BE2C (cell line): ENCODE data around the gene XXYLT1.
"Not testable (repeated sequence)": the region's sequence is repeated elsewhere in the genome, so short reads cannot be mapped to it uniquely, and the experiment has no call there.

Experiments used
- DNase-seq: peaks from one replicate; pipeline ENCODE4 v3.0.0-alpha.2; 2020
- H3K27me3 ChIP-seq: fragments of 250-450 bp; sonication (Bioruptor Pico); 2 replicates; pipeline ENCODE4 v1.5.1; 2020; ENCODE audit warnings: mild to moderate bottlenecking
- H3K36me3 ChIP-seq: fragments of 250-450 bp; sonication (Bioruptor Pico); 2 replicates; pipeline ENCODE4 v1.5.1; 2020; ENCODE audit warnings: mild to moderate bottlenecking
- H3K4me1 ChIP-seq: fragments of 250-450 bp; sonication (Bioruptor Pico); 2 replicates; pipeline ENCODE4 v1.5.1; 2020
- H3K4me3 ChIP-seq: 2 replicates; pipeline ENCODE4 v1.5.1; 2011; ENCODE audit warnings: low read depth, low read length
- H3K9me3 ChIP-seq: fragments of 250-450 bp; sonication (Bioruptor Pico); 2 replicates; pipeline ENCODE4 v1.5.1; 2020
- TF ChIP-seq, protein P1 (sequence below): IDR thresholded peaks from 2 replicates; pipeline ENCODE4 v1.5.1; 2012; ENCODE audit warnings: mild to moderate bottlenecking, low read depth, low read length

XXYLT1 gene

GRCh38 chr3:195107593-195107992, 163.4 kb downstream of the XXYLT1 start:
- no peaks in the 10 kb centered on the region for H3K27me3 ChIP-seq
- no peak overlapping the region for H3K4me3 ChIP-seq
- TF ChIP-seq, protein P1, sequence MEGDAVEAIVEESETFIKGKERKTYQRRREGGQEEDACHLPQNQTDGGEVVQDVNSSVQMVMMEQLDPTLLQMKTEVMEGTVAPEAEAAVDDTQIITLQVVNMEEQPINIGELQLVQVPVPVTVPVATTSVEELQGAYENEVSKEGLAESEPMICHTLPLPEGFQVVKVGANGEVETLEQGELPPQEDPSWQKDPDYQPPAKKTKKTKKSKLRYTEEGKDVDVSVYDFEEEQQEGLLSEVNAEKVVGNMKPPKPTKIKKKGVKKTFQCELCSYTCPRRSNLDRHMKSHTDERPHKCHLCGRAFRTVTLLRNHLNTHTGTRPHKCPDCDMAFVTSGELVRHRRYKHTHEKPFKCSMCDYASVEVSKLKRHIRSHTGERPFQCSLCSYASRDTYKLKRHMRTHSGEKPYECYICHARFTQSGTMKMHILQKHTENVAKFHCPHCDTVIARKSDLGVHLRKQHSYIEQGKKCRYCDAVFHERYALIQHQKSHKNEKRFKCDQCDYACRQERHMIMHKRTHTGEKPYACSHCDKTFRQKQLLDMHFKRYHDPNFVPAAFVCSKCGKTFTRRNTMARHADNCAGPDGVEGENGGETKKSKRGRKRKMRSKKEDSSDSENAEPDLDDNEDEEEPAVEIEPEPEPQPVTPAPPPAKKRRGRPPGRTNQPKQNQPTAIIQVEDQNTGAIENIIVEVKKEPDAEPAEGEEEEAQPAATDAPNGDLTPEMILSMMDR, result no peak
- DNase-seq, result no peak
- no peaks in the 10 kb centered on the region for H3K9me3 ChIP-seq
- H3K36me3 ChIP-seq, result no peaks in the 10 kb centered on the region
- peaks cover 7% of the 10 kb centered on the region; the same call in 1 of the 2 replicates for H3K4me1 ChIP-seq

- H3K4me3 ChIP-seq, H3K36me3 ChIP-seq, H3K4me1 ChIP-seq, DNase-seq, H3K27me3 ChIP-seq, H3K9me3 ChIP-seq: not testable (repeated sequence)
Observed at GRCh38 chr3:195107031-195107430, 163.9 kb downstream of the XXYLT1 start.

GRCh38 chr3:195106418-195106906, 164.5 kb downstream of the XXYLT1 start:
- TF ChIP-seq, protein P1, result peak; percentile 88
- Histone ChIP-seq H3K9me3 (no peaks in the 10 kb centered on the region), H3K36me3 (no peaks in the 10 kb centered on the region), H3K4me1 (peaks cover 8% of the 10 kb centered on the region), H3K4me3 (peak overlapping the region; percentile 26; the same call in 1 of the 2 replicates), H3K27me3 (no peaks in the 10 kb centered on the region)
- DNase-seq, result peak; percentile 79

DNA sequence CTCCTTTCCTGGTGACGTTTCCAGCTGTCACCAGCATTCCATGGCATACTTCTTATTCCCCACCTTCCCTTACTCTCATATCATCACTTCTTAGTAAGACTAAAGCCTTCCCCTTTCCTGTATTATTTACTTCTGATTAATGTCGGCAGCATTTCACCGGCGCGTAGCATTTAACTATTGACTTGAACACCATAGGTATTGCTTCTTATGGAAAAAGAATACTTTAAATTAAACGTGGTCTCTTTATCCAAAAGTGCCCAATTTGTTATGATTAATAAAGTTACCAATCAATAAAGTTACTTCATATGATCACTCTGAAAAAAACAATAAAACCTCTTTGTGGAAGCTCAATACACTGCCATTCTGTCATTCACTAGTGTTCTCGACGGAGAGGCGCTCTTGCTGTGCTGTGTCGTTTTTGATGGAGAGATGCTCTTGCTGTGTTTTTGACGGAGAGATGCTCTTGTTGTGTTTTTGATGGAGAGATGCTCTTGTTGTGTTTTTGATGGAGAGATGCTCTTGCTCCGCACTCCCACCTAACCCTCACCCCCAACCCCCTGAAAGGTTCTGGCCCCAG, 165.0 kb downstream of the XXYLT1 start:
- TF ChIP-seq, protein P1, result no peak
- Histone ChIP-seq H3K4me3 (peak overlapping the region; percentile 26; the same call in 1 of the 2 replicates), H3K27me3 (no peaks in the 10 kb centered on the region), H3K4me1 (peaks cover 13% of the 10 kb centered on the region), H3K9me3 (no peaks in the 10 kb centered on the region), H3K36me3 (no peaks in the 10 kb centered on the region)
- no peak for DNase-seq

- DNase-seq, result no peak
- H3K27me3 ChIP-seq, result no peaks in the 10 kb centered on the region
- peaks cover 17% of the 10 kb centered on the region for H3K4me1 ChIP-seq
- no peaks in the 10 kb centered on the region for H3K9me3 ChIP-seq
- H3K36me3 ChIP-seq, result no peaks in the 10 kb centered on the region
- TF ChIP-seq, protein P1, result no peak
- no peak overlapping the region for H3K4me3 ChIP-seq
Observed at GRCh38 chr3:195105389-195105788, 165.6 kb downstream of the XXYLT1 start.

DNA sequence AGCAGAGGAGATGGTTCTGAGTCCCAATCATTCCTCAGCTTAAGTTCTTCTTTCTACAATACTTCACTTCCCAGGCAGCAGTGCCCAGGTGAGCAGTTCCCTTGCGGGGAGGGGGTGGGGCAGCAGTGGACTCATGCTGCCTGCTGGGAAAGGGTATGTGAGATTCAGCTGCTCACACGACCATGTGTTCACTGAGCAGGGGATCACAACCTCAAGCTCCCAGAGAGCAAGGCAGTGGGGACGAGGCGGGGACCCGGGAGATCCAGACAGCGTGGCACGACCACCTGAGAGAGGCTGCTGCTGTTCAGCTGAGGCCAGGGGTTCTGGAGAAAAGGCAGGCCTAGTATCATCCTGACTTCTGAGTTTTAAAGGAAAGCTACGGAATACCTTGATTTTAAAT, 166.6 kb downstream of the XXYLT1 start:
- Histone ChIP-seq H3K27me3 (no peaks in the 10 kb centered on the region), H3K36me3 (no peaks in the 10 kb centered on the region), H3K9me3 (no peaks in the 10 kb centered on the region), H3K4me3 (no peak overlapping the region), H3K4me1 (peaks cover 17% of the 10 kb centered on the region)
- TF ChIP-seq, protein P1, result no peak
- no peak for DNase-seq
